HG02798 (cell line): ENCODE data around the gene WDR3.
"Not testable (repeated sequence)": the region's sequence is repeated elsewhere in the genome, so short reads cannot be mapped to it uniquely, and the experiment has no call there.

Experiments
- ATAC-seq: cut with Tn5 transposase; IDR thresholded peaks from one replicate; pipeline ENCODE4 v1.9.1; 2021; ENCODE audit warnings: mild to moderate bottlenecking; ENCODE audit not compliant: unreplicated experiment, poor library complexity

WDR3 gene

GRCh38 chr1:117929343-117930172 lies at the start of gene WDR3, which contains the start of gene GDAP2:
WDR3 (plus strand) TSS chr1:117929739; CDS start chr1:117933320, 3,581 bp downstream.
GDAP2 (minus strand) TSS chr1:117929621; CDS start chr1:117920357, 9,264 bp downstream.
- ATAC-seq, result peak; percentile 97

DNA sequence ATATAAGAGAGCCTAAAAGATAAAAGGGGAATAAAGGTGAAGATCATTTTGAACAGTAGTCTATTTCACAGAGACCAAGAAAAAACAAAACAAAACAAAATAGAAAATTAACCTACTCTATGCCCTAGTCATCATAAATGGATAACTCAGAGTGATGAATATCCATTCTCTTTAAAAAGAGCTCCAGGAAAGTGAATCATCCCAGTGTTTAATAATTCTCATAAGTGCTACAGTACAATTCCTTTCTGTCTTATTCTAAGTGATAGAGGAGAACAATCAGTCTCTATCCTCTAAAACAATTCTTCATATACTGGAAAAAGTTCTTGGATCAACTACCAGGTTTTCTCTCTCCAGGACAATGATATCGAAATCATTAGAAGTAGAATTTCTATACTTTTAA lies 45.9 kb upstream of the WDR3 start:
- no peak for ATAC-seq

- no peak for ATAC-seq
Observed at GRCh38 chr1:117886101-117886795, 43.3 kb upstream of the WDR3 start.

- no peak for ATAC-seq
Observed at GRCh38 chr1:117890452-117890851, 39.1 kb upstream of the WDR3 start.

GRCh38 chr1:117892512-117892911 lies 37.0 kb upstream of the WDR3 start:
- no peak for ATAC-seq

GRCh38 chr1:117894078-117894477 lies 35.5 kb upstream of the WDR3 start:
- ATAC-seq, result no peak

- ATAC-seq, result peak; percentile 84
Observed at GRCh38 chr1:117895482-117896114, 33.9 kb upstream of the WDR3 start.

DNA sequence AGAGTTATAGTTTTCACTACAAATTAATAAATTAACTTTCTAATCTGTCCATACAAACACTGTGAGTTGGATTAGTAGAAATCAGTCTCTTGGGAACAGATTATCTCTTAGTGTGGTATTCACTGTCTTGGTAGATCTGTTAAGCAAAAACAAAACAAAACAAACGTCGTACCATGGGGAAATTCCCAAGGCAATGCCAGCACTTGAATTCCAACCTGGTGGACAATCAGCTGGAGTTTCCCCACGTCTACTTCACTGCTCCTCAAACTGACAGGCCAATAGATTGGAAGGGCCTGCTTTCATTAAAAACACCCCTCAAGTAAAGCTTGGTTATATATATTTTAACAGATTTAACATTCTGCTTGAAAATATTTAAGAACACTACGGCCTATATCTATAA lies 32.0 kb upstream of the WDR3 start:
- no peak for ATAC-seq

GRCh38 chr1:117899801-117900200 lies 29.7 kb upstream of the WDR3 start:
- no peak for ATAC-seq

DNA sequence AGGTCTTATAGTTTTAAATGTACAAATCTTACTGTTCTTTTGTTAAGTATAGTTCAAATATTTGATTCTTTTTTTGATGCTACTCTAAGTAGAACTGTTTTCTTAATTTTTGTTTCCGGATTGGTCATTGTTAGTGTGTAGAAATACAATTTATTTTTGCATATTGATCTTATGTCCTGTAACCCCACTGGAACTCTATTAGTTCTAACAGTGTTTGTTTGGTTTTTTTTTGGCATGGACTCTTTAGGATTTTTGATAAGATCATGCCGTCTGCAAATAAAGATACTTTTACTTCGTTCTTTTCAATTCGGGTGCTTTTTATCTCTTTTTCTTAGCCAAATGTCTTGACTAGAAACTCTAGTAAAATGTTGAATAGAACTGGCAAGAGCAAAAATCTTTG lies 26.6 kb upstream of the WDR3 start:
- ATAC-seq, result no peak

DNA sequence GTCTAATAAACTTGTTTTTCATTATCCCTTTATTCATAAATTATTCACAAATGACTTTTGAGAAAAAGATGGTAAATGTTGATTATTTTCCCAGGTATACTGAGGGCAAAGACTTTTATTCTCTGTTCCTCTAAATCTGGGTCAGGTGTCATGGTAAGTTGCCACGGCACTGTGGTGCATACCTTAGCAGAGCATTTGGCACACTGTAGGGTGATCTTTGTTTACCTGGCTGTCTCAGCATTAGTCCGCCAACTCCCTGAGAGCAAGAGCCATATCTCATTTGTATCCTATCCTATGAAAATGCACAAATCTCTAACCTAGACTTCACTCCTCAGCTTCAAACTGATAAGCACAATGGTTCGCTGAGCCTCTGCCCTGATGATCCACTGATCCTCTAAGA lies 25.1 kb upstream of the WDR3 start:
- no peak for ATAC-seq

DNA sequence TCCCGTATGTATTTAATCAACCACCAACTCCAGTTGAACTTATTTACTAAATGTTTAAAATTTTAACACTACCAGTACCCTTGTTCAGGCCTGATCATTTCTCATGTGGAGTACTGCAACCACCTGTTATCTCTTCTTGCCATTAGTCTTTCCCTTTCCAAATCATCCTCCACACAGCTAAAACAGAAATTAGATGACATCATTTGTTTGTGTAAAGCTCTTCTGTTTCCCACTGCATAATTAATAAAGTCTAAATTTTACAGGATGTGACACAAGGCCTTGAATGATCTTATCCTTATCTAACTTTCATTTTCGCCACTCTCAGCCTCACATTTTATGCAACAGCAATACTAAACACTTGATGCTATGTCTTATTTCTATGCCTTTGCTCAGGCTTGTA lies 24.5 kb upstream of the WDR3 start:
- ATAC-seq, result no peak

- ATAC-seq, result no peak
Observed at GRCh38 chr1:117911051-117911450, 18.5 kb upstream of the WDR3 start.

- no peak for ATAC-seq
Observed at GRCh38 chr1:117919376-117919775, 10.2 kb upstream of the WDR3 start.

GRCh38 chr1:117921991-117922390 lies 7.5 kb upstream of the WDR3 start:
- no peak for ATAC-seq

DNA sequence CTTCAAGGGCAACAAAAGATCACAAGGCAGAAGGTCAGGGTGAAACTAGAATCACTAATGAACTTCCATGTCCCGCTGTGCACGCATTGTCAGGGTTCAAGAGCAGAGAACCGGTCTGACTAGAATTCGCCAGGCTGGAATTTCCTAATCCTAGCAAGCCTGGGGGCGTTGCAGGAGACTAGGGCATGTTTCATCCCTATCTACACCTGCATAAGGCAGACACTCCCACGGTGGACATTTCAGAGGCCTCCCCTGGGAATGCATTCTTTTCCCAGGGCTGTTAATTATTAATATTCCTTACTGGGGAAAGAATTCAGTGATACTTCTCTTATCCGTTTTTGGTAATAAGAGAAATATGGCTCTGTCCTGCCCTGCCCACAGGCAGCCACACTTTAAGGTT lies 6.8 kb upstream of the WDR3 start:
- ATAC-seq, result not testable (repeated sequence)

GRCh38 chr1:117925981-117926380 lies 3.6 kb upstream of the WDR3 start:
- ATAC-seq, result no peak

GRCh38 chr1:117928881-117929342 lies 627 bp upstream of the WDR3 start:
- ATAC-seq, result peak; percentile 40

- ATAC-seq, result no peak
Observed at GRCh38 chr1:117930173-117930447, 571 bp downstream of the WDR3 start.

DNA sequence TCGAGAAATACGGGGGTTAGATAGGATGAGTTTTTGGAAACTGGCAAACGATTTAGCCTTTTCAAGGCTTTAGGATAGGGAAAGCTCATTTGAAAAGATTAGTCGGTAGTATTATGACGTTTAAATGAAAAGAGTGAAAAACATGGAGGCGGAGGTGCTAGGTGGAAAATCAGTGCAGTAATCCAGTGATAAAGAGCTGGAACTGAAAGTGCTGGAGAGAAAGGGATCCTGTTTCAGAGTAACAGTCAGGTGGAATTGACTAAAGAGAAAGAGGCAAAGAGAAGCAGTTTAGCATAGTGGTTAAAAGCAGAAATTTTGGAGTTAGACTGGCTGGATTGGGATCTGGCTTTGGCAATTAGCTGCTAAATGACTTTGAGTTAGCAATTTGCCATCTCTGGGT lies 945 bp downstream of the WDR3 start:
- no peak for ATAC-seq

DNA sequence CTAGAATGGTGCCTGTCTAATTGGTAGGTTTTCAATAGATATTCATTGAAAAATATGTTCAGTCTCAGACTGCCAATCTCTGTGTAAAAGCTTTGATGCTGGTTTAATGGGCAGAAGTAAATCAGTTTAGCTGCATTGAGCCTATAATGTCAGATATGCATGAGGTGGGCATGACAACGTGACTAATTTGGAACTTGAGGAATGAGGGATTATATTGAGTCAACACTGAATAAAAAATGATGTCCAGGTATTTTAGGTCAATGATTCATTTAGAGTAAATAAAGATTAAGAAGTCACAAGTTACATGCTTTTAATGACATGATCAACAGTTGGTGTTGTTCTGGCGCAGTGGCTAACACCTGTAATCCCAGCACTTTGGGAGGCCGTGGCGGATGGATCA lies 3.0 kb downstream of the WDR3 start:
- no peak for ATAC-seq
